Measurements from ENCODE around the gene SNF8. TPM values are rescaled to one million over a fixed set of nuclear protein-coding genes. Genes with fewer than 3 reads are reported as not detected.

Gene SNF8
- total and polyA plus RNA-seq, 2 donors (not counting 3 experiments of a cell fraction or from before 2014, with no cell fraction given), result 166 to 194 TPM

- H3K9me3 ChIP-seq (replicated peaks; ENCODE audit: control insufficient read depth, insufficient read depth, low read length), result no peaks in the 10 kb centered on the region
- no peak overlapping the region for H3K9ac ChIP-seq (replicated peaks; ENCODE audit: extremely low read depth, insufficient read depth, low read length)
- no TSS peak for BruUV-seq (replicated peaks)
- no peaks in the 10 kb centered on the region for H3K36me3 ChIP-seq (ENCODE audit: control insufficient read depth in 2 of 2, extremely low read depth in 1 of 2, insufficient read depth in 2 of 2, low read length in 2 of 2)
- H3K4me3 ChIP-seq (replicated peaks in 1 of 3; ENCODE audit: insufficient read depth in 1 of 3, low read depth in 1 of 3, low read length in 3 of 3), result no peak overlapping the region
- dilution Hi-C loops (cut with MboI; ENCODE audit: extremely low pct_ligation_motif_present, low sequenced_read_pairs) (no loop called here), intact Hi-C loops (cut with micrococcal nuclease) (loop anchor here (2.0 kb wide), 1 partner anchor 21 kb away; no protein-coding TSS in a partner anchor)
- H3K4me2 ChIP-seq (ENCODE audit: insufficient read depth, low read length), result no peak overlapping the region
- CTCF ChIA-PET, result interaction anchor here (1.0 to 9.9 kb wide), 4 partner anchors 9 to 42 kb away, joined by 3 to 133 read pairs (median 6); no protein-coding TSS in a partner anchor
- H3K27ac ChIP-seq (ENCODE audit: insufficient read depth, low read depth, low read length), result no peak overlapping the region
- H3K4me1 ChIP-seq (ENCODE audit: control insufficient read depth, extremely low read depth, insufficient read depth, low read length), result peaks cover 12% of the 10 kb centered on the region
- FAIRE-seq, result no peak
- TF ChIP-seq POLR2A (IDR thresholded peaks at IDR 0.05; ENCODE audit: low read depth, low read length), result no peak
- TF ChIP-seq MAX (IDR thresholded peaks at IDR 0.05; ENCODE audit: insufficient read depth, insufficient read length), result no peak
- no peak for TF ChIP-seq MYC (IDR thresholded peaks at IDR 0.05; ENCODE audit: low read depth, low read length)
- peak; percentile 30 for TF ChIP-seq EZH2 (IDR thresholded peaks at IDR 0.05; ENCODE audit: borderline replicate concordance, low read depth, low read length, severe bottlenecking)
- peak; percentile 12 for DNase-seq (ENCODE audit: low read depth, low spot score)
- no peak overlapping the region for H2AFZ ChIP-seq (ENCODE audit: low read depth, low read length)
- peaks cover 33 to 60% of the 10 kb centered on the region in 2 experiments for H3K27me3 ChIP-seq (ENCODE audit: control insufficient read depth in 2 of 2, insufficient read depth in 2 of 2, low read length in 2 of 2)
- no peaks in the 10 kb centered on the region for H3K9me1 ChIP-seq (replicated peaks; ENCODE audit: control insufficient read depth, extremely low read depth, insufficient read depth, low read length)
- H3K79me2 ChIP-seq (ENCODE audit: control insufficient read depth, insufficient read depth, low read length), result peaks cover 17% of the 10 kb centered on the region
- H4K20me1 ChIP-seq (replicated peaks; ENCODE audit: control insufficient read depth, extremely low read depth, insufficient read depth, low read length), result no peaks in the 10 kb centered on the region
- POLR2A ChIA-PET, result no interaction called here
Measured at GRCh38 chr17:48993951-48994350, 49.3 kb upstream of the SNF8 start.

- no peak overlapping the region for H3K4me3 ChIP-seq (replicated peaks in 1 of 3; ENCODE audit: insufficient read depth in 1 of 3, low read depth in 1 of 3, low read length in 3 of 3)
- no peaks in the 10 kb centered on the region for H3K9me3 ChIP-seq (replicated peaks; ENCODE audit: control insufficient read depth, insufficient read depth, low read length)
- peaks cover 33 to 60% of the 10 kb centered on the region in 2 experiments for H3K27me3 ChIP-seq (ENCODE audit: control insufficient read depth in 2 of 2, insufficient read depth in 2 of 2, low read length in 2 of 2)
- no peaks in the 10 kb centered on the region for H3K36me3 ChIP-seq (ENCODE audit: control insufficient read depth in 2 of 2, extremely low read depth in 1 of 2, insufficient read depth in 2 of 2, low read length in 2 of 2)
- intact Hi-C loops (cut with micrococcal nuclease), result no loop called here
- H2AFZ ChIP-seq (ENCODE audit: low read depth, low read length), result no peak overlapping the region
- dilution Hi-C loops (cut with MboI; ENCODE audit: extremely low pct_ligation_motif_present, low sequenced_read_pairs), result no loop called here
- no TSS peak for BruUV-seq (replicated peaks)
- no peak overlapping the region for H3K9ac ChIP-seq (replicated peaks; ENCODE audit: extremely low read depth, insufficient read depth, low read length)
- no peaks in the 10 kb centered on the region for H3K9me1 ChIP-seq (replicated peaks; ENCODE audit: control insufficient read depth, extremely low read depth, insufficient read depth, low read length)
- ChIA-PET POLR2A (no interaction called here), CTCF (interaction anchor here (1.0 to 9.9 kb wide), 5 partner anchors 9 to 40 kb away, joined by 3 to 133 read pairs (median 5); no protein-coding TSS in a partner anchor)
- H3K79me2 ChIP-seq (ENCODE audit: control insufficient read depth, insufficient read depth, low read length), result peaks cover 10% of the 10 kb centered on the region
- no peak overlapping the region for H3K4me2 ChIP-seq (ENCODE audit: insufficient read depth, low read length)
- H3K27ac ChIP-seq (ENCODE audit: insufficient read depth, low read depth, low read length), result no peak overlapping the region
- H4K20me1 ChIP-seq (replicated peaks; ENCODE audit: control insufficient read depth, extremely low read depth, insufficient read depth, low read length), result no peaks in the 10 kb centered on the region
- FAIRE-seq (no peak), DNase-seq (ENCODE audit: low read depth, low spot score) (no peak)
- H3K4me1 ChIP-seq (ENCODE audit: control insufficient read depth, extremely low read depth, insufficient read depth, low read length), result peaks cover 12% of the 10 kb centered on the region
- TF ChIP-seq CTCF (IDR thresholded peaks at IDR 0.05; ENCODE audit: extremely low read depth in 1 of 2, insufficient read depth in 1 of 2, low read depth in 1 of 2, low read length in 2 of 2), result no peak
- TF ChIP-seq FOS (IDR thresholded peaks at IDR 0.05; ENCODE audit: borderline replicate concordance, insufficient read depth, low read length), result no peak
- no peak for TF ChIP-seq EZH2 (IDR thresholded peaks at IDR 0.05; ENCODE audit: borderline replicate concordance, low read depth, low read length, severe bottlenecking)
- TF ChIP-seq MAX (IDR thresholded peaks at IDR 0.05; ENCODE audit: insufficient read depth, insufficient read length), result no peak
- no peak for TF ChIP-seq POLR2A (IDR thresholded peaks at IDR 0.05; ENCODE audit: low read depth, low read length)
- no peak for TF ChIP-seq GATA2 (IDR thresholded peaks at IDR 0.05; ENCODE audit: insufficient read depth, insufficient read length, low read depth, low read length)
- no peak for TF ChIP-seq POLR2AphosphoS5 (IDR thresholded peaks at IDR 0.05; ENCODE audit: insufficient read depth, low read depth, low read length)
- no peak for TF ChIP-seq MYC (IDR thresholded peaks at IDR 0.05; ENCODE audit: low read depth, low read length)
- no peak for TF ChIP-seq JUN (IDR thresholded peaks at IDR 0.05; ENCODE audit: borderline replicate concordance, insufficient read depth, insufficient read length, low read depth)
Measured at GRCh38 chr17:48993305-48993704, 48.7 kb upstream of the SNF8 start.
